Stimulated activated CD8-positive, alpha-beta memory T cell treated with anti-CD3 and anti-CD28 coated beads, Interleukin-7, amount 100 ng/mL, for 48 hours (primary cell): ENCODE results near the gene KLHL42.
A peak's percentile ranks its signal among the peaks of the same experiment; 100 is the strongest.
"Not testable (repeated sequence)": the region's sequence is repeated elsewhere in the genome, so short reads cannot be mapped to it uniquely, and the experiment has no call there.

Experiments used
- DNase-seq, 2 donors: peaks; one replicate each; pipeline ENCODE4 v3.0.0-alpha.2; 2020; ENCODE audit warnings: low read depth in 1 of 2; ENCODE audit errors: extremely low read depth in 1 of 2

Gene KLHL42, protein sequence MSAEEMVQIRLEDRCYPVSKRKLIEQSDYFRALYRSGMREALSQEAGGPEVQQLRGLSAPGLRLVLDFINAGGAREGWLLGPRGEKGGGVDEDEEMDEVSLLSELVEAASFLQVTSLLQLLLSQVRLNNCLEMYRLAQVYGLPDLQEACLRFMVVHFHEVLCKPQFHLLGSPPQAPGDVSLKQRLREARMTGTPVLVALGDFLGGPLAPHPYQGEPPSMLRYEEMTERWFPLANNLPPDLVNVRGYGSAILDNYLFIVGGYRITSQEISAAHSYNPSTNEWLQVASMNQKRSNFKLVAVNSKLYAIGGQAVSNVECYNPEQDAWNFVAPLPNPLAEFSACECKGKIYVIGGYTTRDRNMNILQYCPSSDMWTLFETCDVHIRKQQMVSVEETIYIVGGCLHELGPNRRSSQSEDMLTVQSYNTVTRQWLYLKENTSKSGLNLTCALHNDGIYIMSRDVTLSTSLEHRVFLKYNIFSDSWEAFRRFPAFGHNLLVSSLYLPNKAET

DNA sequence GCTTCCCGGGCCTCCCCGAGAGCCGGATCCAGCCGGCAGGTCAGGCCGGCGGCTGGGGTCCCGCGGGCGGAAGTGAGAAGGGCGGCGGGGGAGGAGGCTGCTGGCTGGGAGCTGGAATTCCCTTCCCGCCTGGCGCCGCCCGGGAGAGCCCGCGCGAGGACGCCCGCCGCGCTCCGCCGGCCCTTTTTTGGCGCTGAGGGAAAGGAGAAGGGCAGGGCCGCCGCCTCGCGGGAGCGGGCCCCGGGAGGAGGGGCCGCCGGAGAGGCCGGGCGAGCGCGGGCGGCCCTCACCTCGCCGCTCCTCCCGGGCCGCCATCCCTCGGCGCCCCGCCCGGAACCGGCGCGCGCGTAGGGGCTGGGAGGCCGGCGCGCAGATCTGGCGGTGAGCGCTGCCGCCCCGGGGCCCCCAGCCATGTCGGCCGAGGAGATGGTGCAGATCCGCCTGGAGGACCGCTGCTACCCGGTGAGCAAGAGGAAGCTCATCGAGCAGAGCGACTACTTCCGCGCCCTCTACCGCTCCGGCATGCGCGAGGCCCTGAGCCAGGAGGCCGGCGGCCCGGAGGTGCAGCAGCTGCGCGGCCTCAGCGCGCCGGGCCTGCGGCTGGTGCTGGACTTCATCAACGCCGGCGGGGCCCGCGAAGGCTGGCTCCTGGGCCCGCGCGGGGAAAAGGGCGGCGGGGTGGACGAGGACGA, at the start of gene KLHL42, which contains the start of gene MANSC4:
Gene KLHL42 (plus strand): TSS at position 314 of the 692 bp plus-strand sequence. CDS start 98 bp downstream, at position 412.
Gene MANSC4 (minus strand): TSS at position 317 of the 692 bp plus-strand sequence. CDS start 8,960 bp downstream, outside the sequence.
- peak; percentile 28 to 41 for DNase-seq

DNA sequence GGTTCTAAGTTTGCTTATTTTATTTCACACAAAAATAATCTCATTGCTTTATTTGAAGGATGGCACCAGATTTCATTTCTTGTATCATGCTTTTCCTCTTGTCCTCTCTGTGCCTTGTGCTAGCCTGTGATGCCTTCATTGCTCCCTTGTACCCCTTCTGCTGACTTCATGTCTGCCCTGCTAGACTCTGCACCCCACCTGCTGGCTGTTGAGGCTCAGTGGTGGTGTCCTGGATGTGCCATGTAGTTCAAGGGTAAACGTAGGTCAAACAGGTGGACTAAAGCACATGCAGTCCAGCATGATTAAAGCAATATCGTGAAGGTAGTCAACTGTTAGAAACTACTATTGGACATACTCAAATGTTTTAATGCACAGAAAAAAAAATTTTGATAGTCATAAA, 47.8 kb upstream of the KLHL42 start:
- no peak for DNase-seq

DNA sequence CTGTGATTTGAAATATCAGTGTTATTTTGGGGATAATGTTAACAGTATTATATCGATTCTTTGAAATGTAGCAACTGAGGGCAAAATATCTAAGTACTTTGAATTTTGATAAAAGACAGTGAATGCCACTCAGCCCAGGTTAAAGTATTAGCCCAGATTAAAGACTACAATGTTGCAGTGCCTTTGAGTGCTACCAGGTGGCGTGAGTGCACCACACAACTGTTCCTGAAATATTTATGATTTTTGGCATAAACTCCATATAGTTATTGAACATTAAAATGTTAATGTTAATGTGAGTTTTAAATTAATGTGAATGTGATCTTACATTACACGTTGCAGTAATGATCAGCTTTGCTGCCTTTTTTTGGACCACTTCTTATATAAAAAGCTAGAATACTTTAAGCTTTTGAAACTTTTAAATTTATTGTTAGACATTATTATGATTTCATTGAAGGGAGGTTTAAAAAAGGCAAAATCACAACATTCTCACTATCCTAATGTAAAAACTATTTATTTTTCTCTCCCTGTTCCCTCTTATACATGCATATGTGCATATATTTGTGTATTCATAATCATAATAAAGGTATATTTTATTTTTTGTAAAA, 46.9 kb upstream of the KLHL42 start:
- no peak for DNase-seq

DNA sequence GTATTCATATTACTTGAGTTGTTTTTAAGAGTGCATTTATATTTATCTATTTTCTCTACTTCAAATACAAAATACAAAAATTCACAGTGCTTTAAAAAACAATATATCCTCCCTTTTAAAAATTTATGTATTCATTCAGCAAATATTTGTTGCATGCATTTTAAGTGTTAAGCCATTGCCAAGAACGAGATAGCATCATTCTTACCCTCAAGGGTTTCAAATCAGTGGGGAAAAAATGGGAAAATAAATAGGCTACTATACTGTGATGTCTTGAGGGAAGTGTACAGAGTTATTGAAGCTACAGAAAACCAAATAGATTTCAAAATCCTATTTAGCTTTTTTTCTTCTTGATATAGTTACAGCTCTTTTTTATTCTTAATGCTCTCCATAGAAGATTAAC, 46.2 kb upstream of the KLHL42 start:
- no peak for DNase-seq

DNA sequence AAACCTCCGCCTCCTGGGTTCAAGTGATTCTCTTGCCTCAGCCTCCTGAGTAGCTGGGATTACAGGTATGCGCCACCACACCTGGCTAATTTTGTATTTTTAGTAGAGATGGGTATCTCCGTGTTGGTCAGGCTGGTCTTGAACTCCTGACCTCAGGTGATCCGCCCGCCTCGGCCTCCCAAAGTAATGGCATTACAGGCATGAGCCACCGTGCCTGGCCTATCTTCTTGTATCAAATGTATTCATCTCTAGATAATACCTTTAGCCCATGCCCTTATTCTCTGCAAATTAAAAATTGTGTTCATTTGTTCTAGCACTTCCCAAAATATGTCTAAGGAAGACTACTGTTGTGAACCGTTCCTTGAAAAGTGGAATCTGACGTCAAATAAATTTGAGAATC, 45.7 kb upstream of the KLHL42 start:
- DNase-seq: not testable (repeated sequence)

DNA sequence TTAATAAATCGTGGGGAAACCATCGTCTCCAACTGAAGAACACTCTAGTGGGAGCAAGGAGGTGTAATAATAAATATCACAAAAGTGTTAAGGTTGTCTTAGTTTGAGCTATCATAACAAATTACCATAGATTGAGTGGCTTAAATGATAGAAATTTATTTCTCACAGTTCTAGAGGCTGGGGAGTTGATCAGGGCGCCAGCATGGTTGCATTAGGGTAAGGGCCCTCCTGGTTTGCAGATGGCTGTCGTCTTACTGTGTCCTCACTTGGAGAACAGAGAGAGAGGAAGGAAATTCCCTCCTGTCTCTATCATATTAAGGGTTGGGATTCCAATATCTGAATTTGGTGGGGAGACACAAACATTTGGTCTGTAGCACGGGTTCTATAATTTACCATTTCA, 36.4 kb upstream of the KLHL42 start:
- no peak for DNase-seq

DNA sequence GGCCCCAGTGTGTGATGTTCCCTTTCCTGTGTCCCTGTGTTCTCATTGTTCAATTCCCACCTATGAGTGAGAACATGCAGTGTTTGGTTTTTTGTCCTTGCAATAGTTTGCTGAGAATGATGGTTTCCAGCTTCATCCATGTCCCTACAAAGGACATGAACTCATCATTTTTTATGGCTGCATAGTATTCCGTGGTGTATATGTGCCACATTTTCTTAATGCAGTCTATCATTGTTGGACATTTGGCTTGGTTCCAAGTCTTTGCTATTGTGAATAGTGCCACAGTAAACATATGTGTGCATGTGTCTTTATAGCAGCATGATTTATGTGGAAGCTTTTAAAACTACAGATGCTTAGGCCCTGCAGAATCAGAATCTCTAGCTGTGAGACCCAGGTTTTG, 34.3 kb upstream of the KLHL42 start:
- DNase-seq: not testable (repeated sequence)

DNA sequence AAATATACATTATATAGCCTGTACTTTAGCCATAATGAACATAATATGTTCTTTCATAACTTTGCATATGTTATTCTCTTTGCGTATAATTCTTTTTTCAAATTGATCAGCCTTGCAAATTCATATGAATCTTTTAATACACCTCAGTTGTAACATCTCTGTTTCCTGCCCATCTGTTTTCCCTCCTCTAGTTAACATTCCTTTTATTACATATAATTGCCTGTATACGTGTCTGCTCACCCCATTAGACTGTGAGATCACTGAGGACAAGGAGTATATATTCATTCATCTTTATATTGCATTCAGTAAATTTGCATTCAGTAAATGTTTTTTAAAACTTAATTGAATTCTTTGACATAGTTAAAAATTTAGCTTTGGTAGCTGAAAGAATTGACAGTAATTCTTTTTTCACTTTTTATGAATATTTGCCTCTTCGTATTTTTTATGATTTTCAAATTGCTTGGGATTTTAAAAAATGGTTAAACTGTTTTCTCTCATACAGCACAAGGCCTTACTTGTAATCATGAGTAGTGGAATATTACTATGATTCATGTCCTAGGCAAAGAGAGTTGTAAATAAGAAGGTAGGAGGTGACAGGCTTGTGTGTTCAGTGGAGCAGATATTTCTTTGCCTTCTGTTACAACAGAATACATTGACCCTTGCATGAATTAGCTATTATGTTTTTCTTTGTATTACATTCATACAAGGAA, 32.8 kb upstream of the KLHL42 start:
- no peak for DNase-seq

DNA sequence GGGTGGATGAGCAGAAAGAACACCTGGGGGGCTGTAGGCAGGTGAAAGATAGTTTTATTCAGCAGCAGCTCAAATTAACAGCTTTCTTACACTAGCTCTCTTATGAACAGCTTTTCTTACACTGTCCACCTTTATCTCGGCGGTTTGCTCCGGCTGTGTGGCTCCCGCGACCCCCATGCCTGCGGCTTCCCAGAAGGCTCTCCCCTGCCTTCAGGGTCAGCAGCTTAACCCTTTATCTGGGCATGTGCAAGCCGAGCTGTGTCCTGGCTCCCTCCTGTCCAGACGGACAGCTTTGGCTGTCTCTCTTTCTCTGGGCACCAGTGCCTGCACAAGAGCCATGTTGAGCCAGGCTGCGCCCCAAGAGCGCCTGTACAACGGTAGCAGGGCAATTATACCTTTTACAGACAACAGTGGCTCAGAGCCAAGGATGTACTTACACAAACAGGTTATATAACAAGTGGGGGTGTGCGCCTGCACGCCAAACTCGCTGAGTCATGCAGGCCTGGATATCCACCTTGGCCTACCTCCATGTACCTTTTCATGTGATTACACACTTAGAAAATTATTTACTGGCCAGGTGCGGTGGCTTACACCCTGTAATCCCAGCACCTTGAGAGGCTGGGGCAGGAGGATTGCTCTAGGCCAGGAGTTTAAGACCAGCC, 28.5 kb upstream of the KLHL42 start:
- DNase-seq: no peak

DNA sequence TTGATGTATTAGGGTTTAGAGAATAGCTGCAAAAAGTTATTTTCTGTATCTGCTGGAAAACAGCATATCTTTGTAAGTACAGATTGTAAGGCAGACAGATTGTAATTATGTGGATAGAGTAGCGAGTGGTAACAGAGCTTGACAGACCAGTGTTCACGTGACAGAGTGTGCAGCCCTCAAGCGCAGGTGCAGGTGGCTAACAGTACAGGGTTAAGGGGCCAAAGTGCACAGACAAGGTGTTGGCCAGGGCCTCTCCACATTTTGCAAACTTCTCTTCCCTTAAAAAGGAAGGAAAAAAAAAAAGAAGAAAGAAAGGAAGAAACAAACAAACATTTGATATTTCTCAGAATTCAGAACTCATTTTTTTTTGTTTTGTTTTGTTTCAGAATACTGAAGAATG, 25.2 kb upstream of the KLHL42 start:
- DNase-seq: no peak

DNA sequence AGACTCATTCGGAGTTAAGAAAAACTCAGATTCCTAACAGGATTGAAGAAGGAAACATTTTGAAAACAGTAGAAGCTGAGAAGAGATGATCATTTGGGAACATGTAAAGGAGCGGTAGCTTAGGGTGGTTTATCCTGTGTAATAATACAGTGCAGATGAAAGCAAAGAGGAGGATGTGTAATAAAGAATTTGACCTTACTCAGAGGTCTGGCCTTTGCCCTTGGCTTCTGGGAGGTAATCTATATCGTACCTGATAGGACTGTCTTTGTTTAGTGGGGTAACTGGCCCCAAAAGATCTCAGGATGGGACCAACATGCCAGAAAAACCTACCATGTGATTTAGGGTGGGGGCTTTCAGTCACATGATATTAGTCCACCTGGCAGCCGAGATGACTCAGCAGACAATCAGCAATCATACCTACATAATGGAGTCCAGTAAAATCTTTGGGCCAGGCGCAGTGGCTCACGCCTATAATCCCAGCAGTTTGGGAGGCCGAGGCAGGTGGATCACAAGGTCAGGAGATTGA, 23.3 kb upstream of the KLHL42 start:
- DNase-seq: no peak

DNA sequence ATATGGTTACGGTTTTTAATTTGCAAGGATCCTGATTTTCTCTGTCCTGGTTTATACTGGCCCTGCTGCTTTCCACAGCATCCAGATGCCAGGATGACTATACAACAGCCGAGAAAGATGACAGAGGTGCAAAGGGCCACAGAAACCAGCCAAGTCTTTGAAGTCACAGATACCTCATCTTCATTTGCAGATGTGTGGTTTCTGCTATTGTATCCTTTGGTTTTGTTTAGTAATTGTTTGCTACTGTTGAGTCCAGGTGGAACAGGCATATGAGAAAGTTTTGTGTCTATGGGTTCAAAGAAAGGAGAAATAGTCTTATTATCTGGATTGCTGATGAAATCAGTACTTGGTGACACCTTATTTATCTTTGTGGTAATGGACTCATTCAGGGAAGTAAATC, 17.3 kb upstream of the KLHL42 start:
- no peak for DNase-seq

DNA sequence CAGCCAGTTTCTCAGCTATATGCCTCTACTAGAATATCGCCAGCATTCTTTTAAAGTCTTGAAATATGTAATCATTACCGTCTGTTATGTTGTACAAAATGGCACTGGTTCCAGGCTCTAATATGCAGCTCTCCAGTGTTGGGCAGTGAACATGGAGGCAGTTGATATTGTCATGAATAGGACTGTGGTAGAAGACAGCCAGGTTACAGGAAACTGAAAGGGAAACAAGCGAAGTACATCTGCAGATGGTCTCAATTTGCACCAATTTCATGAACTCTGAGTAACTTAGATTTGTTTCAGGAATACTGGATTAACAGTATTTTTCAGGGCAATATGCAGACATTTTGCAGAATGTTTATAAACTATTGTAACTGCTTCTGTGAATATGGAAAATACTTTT, 13.4 kb upstream of the KLHL42 start:
- no peak for DNase-seq

DNA sequence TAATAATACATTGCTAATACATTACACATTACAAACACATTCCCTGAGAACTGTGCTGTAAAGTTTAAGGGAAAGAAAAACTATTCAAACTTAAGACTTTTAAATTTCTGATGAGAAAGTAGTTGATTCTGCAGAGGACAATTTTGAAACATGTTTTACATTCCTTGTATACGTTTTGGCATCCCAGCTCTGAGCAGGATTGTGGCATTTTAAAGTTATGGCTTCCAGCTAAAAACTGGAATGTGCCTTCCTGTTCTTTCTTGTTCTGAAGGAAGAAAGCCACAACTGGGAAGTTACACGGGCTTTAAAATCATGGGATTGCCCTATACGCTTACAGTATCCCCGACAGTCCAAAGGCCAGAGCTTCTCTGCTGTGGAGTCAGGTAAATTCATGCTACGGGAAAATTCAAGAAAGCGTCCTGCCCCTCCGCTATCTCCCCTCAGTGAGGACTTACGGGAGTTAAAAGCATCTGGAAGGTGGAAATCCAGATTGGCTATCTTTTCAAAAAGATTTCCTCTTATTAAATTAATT, 10.8 kb upstream of the KLHL42 start:
- no peak for DNase-seq

DNA sequence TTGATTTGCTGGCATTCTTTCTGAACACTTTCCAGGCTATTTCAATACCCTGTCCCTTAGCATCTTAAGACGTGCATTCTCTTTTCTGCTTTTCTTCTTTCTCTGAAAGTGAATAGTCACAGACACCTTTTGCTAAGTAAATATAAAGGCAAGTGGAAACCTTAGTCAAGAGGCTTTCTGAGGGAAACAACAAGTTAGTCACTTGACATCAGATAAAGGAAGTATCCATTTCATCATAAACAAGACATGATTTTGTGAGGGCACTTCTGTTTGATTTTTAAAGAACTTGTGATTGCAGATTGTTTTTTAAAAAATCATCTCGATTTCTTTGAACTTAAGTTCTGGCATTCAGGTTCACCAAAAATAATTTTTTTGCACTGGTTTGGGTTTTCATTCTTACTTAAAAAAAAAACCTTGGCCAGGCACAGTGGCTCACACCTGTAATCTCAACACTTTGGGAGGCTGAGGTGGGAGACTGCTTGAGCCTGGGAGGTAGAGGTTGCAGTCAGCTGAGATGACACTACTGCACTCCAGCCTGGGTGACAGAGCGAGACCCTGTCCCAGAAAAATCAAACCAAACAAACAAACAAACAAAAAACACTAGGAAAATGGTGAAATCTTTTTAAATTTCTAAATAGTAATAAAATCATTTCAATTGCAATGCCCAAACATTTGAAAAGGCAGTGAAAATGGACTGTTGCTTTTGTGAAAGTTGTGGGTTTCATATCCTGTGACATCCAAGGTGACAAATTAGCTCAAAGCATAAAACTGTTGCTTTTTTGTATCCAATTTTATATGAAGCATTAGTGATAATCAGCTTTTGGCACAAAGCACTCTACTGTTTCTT, 8.3 kb upstream of the KLHL42 start:
- DNase-seq: no peak

DNA sequence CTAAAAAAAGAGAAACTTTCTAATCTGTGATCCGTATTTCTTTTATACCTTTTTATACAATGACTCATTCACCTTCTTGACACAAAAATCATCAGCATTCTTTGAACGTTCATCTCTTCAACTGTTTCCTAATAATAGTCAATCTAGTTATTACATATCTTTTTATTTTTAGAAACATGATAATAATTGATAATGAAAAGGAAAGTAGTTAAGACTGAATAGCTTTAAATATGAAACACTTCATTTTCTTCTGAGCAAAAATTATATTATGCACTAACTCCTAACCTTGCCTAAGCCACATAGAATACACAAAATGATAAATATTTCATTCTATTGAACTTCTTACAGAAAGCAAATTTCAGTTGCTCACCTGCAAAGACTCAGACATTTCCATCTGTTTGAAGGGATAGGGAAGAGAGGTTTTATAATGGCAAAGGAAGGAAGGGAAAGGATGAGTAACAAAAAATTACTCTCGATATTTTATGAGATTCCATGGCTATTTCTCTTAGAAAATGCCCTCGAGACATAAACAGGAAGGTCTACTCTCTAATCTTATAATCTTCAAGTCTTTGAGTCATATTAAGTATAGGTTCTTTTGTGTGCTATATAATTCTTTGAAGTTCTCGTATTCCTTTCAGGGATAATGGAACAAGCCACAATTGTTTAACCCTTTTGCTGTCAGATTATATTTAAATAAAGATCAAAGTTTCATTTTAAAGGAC, 7.5 kb upstream of the KLHL42 start:
- DNase-seq: no peak

DNA sequence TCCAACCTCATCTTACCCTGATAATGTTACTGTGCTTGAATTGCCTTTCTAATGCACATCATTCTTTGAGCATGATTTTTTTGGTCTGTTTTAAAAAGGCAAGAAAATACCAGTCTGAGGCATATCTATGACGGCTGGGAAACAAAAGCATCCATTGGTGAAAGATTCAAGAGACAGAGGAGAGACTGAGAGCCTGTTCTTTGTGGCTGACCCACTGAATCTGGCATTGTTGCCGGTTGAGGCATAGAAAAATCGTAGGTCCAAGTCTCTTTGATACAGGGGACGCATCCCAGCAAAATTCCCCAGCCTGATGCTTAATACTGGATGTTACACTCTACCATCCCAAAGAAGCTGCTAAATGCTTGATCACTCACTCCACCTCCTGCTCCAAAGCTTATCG, 2.9 kb upstream of the KLHL42 start:
- DNase-seq: no peak

DNA sequence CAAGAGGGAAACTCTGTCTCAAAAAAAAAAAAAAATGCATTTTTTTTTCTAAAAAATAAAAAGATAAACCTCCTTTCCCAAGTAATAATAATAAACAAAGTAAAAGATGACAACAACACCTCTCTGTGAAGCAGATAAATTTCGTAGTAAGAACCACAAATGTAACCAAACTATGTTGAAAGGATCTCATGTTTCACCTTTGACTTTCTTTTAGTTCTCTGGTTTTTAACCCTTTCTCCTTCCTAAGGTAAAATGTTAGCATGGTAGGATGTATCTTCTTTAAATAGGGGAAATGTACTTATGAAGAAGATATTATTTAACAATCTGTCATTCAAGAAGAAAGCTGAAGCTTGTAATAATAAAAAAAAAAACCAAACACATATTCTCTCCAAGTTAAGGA, 1.8 kb upstream of the KLHL42 start:
- DNase-seq: no peak
